NCI-H510A (cell line): ENCODE data around the gene ZRSR2.
"Not testable (repeated sequence)": the region's sequence is repeated elsewhere in the genome, so short reads cannot be mapped to it uniquely, and the experiment has no call there.

Experiments
- DNase-seq: peaks from one replicate; lab custom pipeline; 2025; lab: John Stamatoyannopoulos, UW

The ZRSR2 gene

GRCh38 chrX:15804563-15804962 lies 14.3 kb downstream of the ZRSR2 start:
- no peak for DNase-seq

- DNase-seq, result no peak
Measured at GRCh38 chrX:15808254-15808653, 18.0 kb downstream of the ZRSR2 start.

GRCh38 chrX:15812192-15812938 lies 22.1 kb downstream of the ZRSR2 start:
- DNase-seq, result no peak

- DNase-seq, result no peak
Measured at GRCh38 chrX:15813416-15813815, 23.1 kb downstream of the ZRSR2 start.

- DNase-seq, result no peak
Measured at GRCh38 chrX:15814771-15815365, 24.6 kb downstream of the ZRSR2 start.

- no peak for DNase-seq
Measured at GRCh38 chrX:15815779-15816437, 25.6 kb downstream of the ZRSR2 start.

- no peak for DNase-seq
Measured at GRCh38 chrX:15816438-15816809, 26.1 kb downstream of the ZRSR2 start.

GRCh38 chrX:15816886-15817285 lies 26.6 kb downstream of the ZRSR2 start:
- DNase-seq, result no peak

GRCh38 chrX:15820106-15821073 lies 30.1 kb downstream of the ZRSR2 start:
- no peak for DNase-seq

GRCh38 chrX:15822922-15823321 lies 32.6 kb downstream of the ZRSR2 start:
- no peak for DNase-seq

- DNase-seq, result no peak
Measured at GRCh38 chrX:15825936-15826335, 35.7 kb downstream of the ZRSR2 start.

GRCh38 chrX:15829217-15829616 lies 38.9 kb downstream of the ZRSR2 start:
- DNase-seq, result no peak

GRCh38 chrX:15831347-15831746 lies 41.1 kb downstream of the ZRSR2 start:
- DNase-seq, result not testable (repeated sequence)

- DNase-seq, result no peak
Measured at GRCh38 chrX:15834053-15834452, 43.8 kb downstream of the ZRSR2 start.

GRCh38 chrX:15834827-15835595 lies 44.7 kb downstream of the ZRSR2 start:
- DNase-seq, result no peak

GRCh38 chrX:15838017-15838416 lies 47.7 kb downstream of the ZRSR2 start:
- DNase-seq, result no peak

GRCh38 chrX:15841853-15842516 lies 51.7 kb downstream of the ZRSR2 start:
- DNase-seq, result no peak

- no peak for DNase-seq
Measured at GRCh38 chrX:15843960-15844359, 53.7 kb downstream of the ZRSR2 start.

- DNase-seq, result no peak
Measured at GRCh38 chrX:15848576-15848975, 58.3 kb downstream of the ZRSR2 start.

GRCh38 chrX:15849555-15849954 lies 59.3 kb downstream of the ZRSR2 start:
- no peak for DNase-seq

- DNase-seq, result no peak
Measured at GRCh38 chrX:15853586-15854079, 63.3 kb downstream of the ZRSR2 start.
